ENCODE data around the gene PXDC1.

- TF ChIP-seq CTCF (IDR thresholded peaks at IDR 0.05): no peak
- TF ChIP-seq EP300 (IDR thresholded peaks at IDR 0.05): no peak
- TF ChIP-seq POLR2AphosphoS5 (IDR thresholded peaks at IDR 0.05): no peak
- no peak for TF ChIP-seq POLR2A (IDR thresholded peaks at IDR 0.05)
These were observed 36.2 kb downstream of the PXDC1 start for GRCh38 chr6:3715285-3715684.
